ENCODE measurements around the gene SLC44A1. TPM values are rescaled to one million over a fixed set of nuclear protein-coding genes. Genes with fewer than 3 reads are reported as not detected.

SLC44A1 gene
- total and polyA plus RNA-seq, 2 donors from 2014 or later: 17.4 to 42.3 TPM

- Histone ChIP-seq H3K9ac (ENCODE audit: low read length in 3 of 3) (no peak overlapping the region), H3K4me3 (ENCODE audit: low read length in 3 of 3) (no peak overlapping the region), H3K9me3 (ENCODE audit: control insufficient read depth in 2 of 3, insufficient read depth in 1 of 3, low read length in 3 of 3) (no peaks in the 10 kb centered on the region), H3K36me3 (ENCODE audit: control insufficient read depth in 2 of 3, insufficient read depth in 3 of 3, low read length in 3 of 3) (peaks cover 2 to 3% (median 2%) of the 10 kb centered on the region in 3 donors), H3K27me3 (ENCODE audit: control insufficient read depth, insufficient read depth, low read length) (no peaks in the 10 kb centered on the region), H3K4me1 (ENCODE audit: control insufficient read depth in 2 of 3, insufficient read depth in 2 of 3, low read depth in 1 of 3, low read length in 3 of 3) (peaks cover 0 to 2% (median 0%) of the 10 kb centered on the region in 3 donors), H3K27ac (ENCODE audit: low read depth in 2 of 2, low read length in 2 of 2) (no peak overlapping the region)
- intact Hi-C loops (cut with DNase I): no loop called here
- FAIRE-seq: no peak
- no peak for TF ChIP-seq CTCF (IDR thresholded peaks at IDR 0.05; ENCODE audit: borderline replicate concordance, extremely low read depth, insufficient read depth)
- no peak for DNase-seq
These were observed 88.6 kb downstream of the SLC44A1 start for GRCh38 chr9:105333076-105333475.

GRCh38 chr9:105333811-105334210 lies 89.4 kb downstream of the SLC44A1 start:
- intact Hi-C loops (cut with DNase I): no loop called here
- FAIRE-seq: no peak
- no peak for DNase-seq
- Histone ChIP-seq H3K27ac (ENCODE audit: low read depth in 2 of 2, low read length in 2 of 2) (no peak overlapping the region), H3K4me3 (ENCODE audit: low read length in 3 of 3) (no peak overlapping the region), H3K27me3 (ENCODE audit: control insufficient read depth, insufficient read depth, low read length) (no peaks in the 10 kb centered on the region), H3K4me1 (ENCODE audit: control insufficient read depth in 2 of 3, insufficient read depth in 2 of 3, low read depth in 1 of 3, low read length in 3 of 3) (peaks cover 0 to 2% (median 0%) of the 10 kb centered on the region in 3 donors), H3K36me3 (ENCODE audit: control insufficient read depth in 2 of 3, insufficient read depth in 3 of 3, low read length in 3 of 3) (peaks cover 2 to 5% (median 3%) of the 10 kb centered on the region in 3 donors), H3K9ac (ENCODE audit: low read length in 3 of 3) (no peak overlapping the region), H3K9me3 (ENCODE audit: control insufficient read depth in 2 of 3, insufficient read depth in 1 of 3, low read length in 3 of 3) (no peaks in the 10 kb centered on the region)
- no peak for TF ChIP-seq CTCF (IDR thresholded peaks at IDR 0.05; ENCODE audit: borderline replicate concordance, extremely low read depth, insufficient read depth)

GRCh38 chr9:105338308-105338707 lies 93.9 kb downstream of the SLC44A1 start:
- peaks cover 2 to 5% (median 3%) of the 10 kb centered on the region in 3 donors for H3K36me3 ChIP-seq (ENCODE audit: control insufficient read depth in 2 of 3, insufficient read depth in 3 of 3, low read length in 3 of 3)
- FAIRE-seq: no peak
- intact Hi-C loops (cut with DNase I): no loop called here
- no peaks in the 10 kb centered on the region for H3K27me3 ChIP-seq (ENCODE audit: control insufficient read depth, insufficient read depth, low read length)
- TF ChIP-seq CTCF (IDR thresholded peaks at IDR 0.05; ENCODE audit: borderline replicate concordance, extremely low read depth, insufficient read depth): no peak
- H3K27ac ChIP-seq (ENCODE audit: low read depth in 2 of 2, low read length in 2 of 2): no peak overlapping the region
- H3K9ac ChIP-seq (ENCODE audit: low read length in 3 of 3): no peak overlapping the region
- no peaks in the 10 kb centered on the region for H3K4me1 ChIP-seq (ENCODE audit: control insufficient read depth in 2 of 3, insufficient read depth in 2 of 3, low read depth in 1 of 3, low read length in 3 of 3)
- DNase-seq: no peak
- H3K9me3 ChIP-seq (ENCODE audit: control insufficient read depth in 2 of 3, insufficient read depth in 1 of 3, low read length in 3 of 3): no peaks in the 10 kb centered on the region
- no peak overlapping the region for H3K4me3 ChIP-seq (ENCODE audit: low read length in 3 of 3)

GRCh38 chr9:105339849-105340248 lies 95.4 kb downstream of the SLC44A1 start:
- H3K9ac ChIP-seq (ENCODE audit: low read length in 3 of 3): no peak overlapping the region
- H3K27me3 ChIP-seq (ENCODE audit: control insufficient read depth, insufficient read depth, low read length): no peaks in the 10 kb centered on the region
- peaks cover 2 to 5% (median 3%) of the 10 kb centered on the region in 3 donors for H3K36me3 ChIP-seq (ENCODE audit: control insufficient read depth in 2 of 3, insufficient read depth in 3 of 3, low read length in 3 of 3)
- no peak for TF ChIP-seq CTCF (IDR thresholded peaks at IDR 0.05; ENCODE audit: borderline replicate concordance, extremely low read depth, insufficient read depth)
- no peaks in the 10 kb centered on the region for H3K9me3 ChIP-seq (ENCODE audit: control insufficient read depth in 2 of 3, insufficient read depth in 1 of 3, low read length in 3 of 3)
- H3K4me3 ChIP-seq (ENCODE audit: low read length in 3 of 3): no peak overlapping the region
- intact Hi-C loops (cut with DNase I): no loop called here
- H3K27ac ChIP-seq (ENCODE audit: low read depth in 2 of 2, low read length in 2 of 2): no peak overlapping the region
- FAIRE-seq (no peak), DNase-seq (no peak)
- no peaks in the 10 kb centered on the region for H3K4me1 ChIP-seq (ENCODE audit: control insufficient read depth in 2 of 3, insufficient read depth in 2 of 3, low read depth in 1 of 3, low read length in 3 of 3)
